Measurements from ENCODE around the gene SH2B3. TPM values are rescaled to one million over a fixed set of nuclear protein-coding genes. Genes with fewer than 3 reads are reported as not detected.
"Not testable (repeated sequence)": the region's sequence is repeated elsewhere in the genome, so short reads cannot be mapped to it uniquely, and the experiment has no call there.

The SH2B3 gene
- total RNA-seq, 2 experiments from 2014 or later = 48.7 to 52.7 TPM

- CTCF ChIA-PET = interaction anchor here (0.7 to 3.9 kb wide), 5 partner anchors 10 to 410 kb away, joined by 3 to 17 read pairs (median 6); no protein-coding TSS in a partner anchor
- H3K4me1 Mint-ChIP-seq (ENCODE audit: low read depth) = peaks cover 12% of the 10 kb centered on the region
- intact Hi-C loops (cut with micrococcal nuclease) = no loop called here
- no peaks in the 10 kb centered on the region for H3K9me3 Mint-ChIP-seq
- H3K27me3 Mint-ChIP-seq = no peaks in the 10 kb centered on the region
- ATAC-seq (peak; percentile 92), DNase-seq (peak; percentile 88)
- H3K4me3 Mint-ChIP-seq = peak within 1 kb of the TSS; percentile 73
- TF ChIP-seq CTCF (IDR thresholded peaks at IDR 0.05) = peak; percentile 21
- H3K36me3 Mint-ChIP-seq (ENCODE audit: low read depth) = no peaks in the 10 kb centered on the region
- POLR2A ChIA-PET = interaction anchor here (0.7 to 1.7 kb wide), 5 partner anchors 8 to 83 kb away, joined by 3 to 5 read pairs (median 4); no protein-coding TSS in a partner anchor
- no peak within 1 kb of the TSS for H3K27ac Mint-ChIP-seq
Measured at GRCh38 chr12:111368788-111369495, 36.8 kb upstream of the SH2B3 start, which contains the start of gene PHETA1. Gene PHETA1, minus strand, starts transcription at chr12:111369095. Its CDS starts 5,668 bp downstream, at chr12:111363427.

- intact Hi-C loops (cut with micrococcal nuclease) = no loop called here
- H3K4me1 Mint-ChIP-seq (ENCODE audit: low read depth) = peaks cover 12% of the 10 kb centered on the region
- no peaks in the 10 kb centered on the region for H3K27me3 Mint-ChIP-seq
- no peak for TF ChIP-seq CTCF (IDR thresholded peaks at IDR 0.05)
- no peaks in the 10 kb centered on the region for H3K9me3 Mint-ChIP-seq
- CTCF ChIA-PET = interaction anchor here (0.7 to 3.9 kb wide), 4 partner anchors 10 to 82 kb away, joined by 3 to 17 read pairs (median 6); no protein-coding TSS in a partner anchor
- ATAC-seq = no peak
- DNase-seq = no peak
- H3K4me3 Mint-ChIP-seq = peak overlapping the region; percentile 73
- H3K36me3 Mint-ChIP-seq (ENCODE audit: low read depth) = no peaks in the 10 kb centered on the region
- no peak overlapping the region for H3K27ac Mint-ChIP-seq
- POLR2A ChIA-PET = interaction anchor here (0.7 to 1.7 kb wide), 3 partner anchors 8 to 35 kb away, joined by 4 to 5 read pairs (median 5); no protein-coding TSS in a partner anchor
Measured at GRCh38 chr12:111369496-111370220, 36.1 kb upstream of the SH2B3 start.

- ATAC-seq; POLR2A ChIA-PET; H3K27ac Mint-ChIP-seq; DNase-seq; intact Hi-C loops (cut with micrococcal nuclease); H3K4me1 Mint-ChIP-seq (ENCODE audit: low read depth); H3K4me3 Mint-ChIP-seq; H3K9me3 Mint-ChIP-seq; H3K27me3 Mint-ChIP-seq; H3K36me3 Mint-ChIP-seq (ENCODE audit: low read depth): not testable (repeated sequence)
- CTCF ChIA-PET = interaction anchor here (1.8 kb wide), 1 partner anchor 23 kb away, joined by 10 read pairs; no protein-coding TSS in a partner anchor
Measured at GRCh38 chr12:111373231-111373630, 32.5 kb upstream of the SH2B3 start.

DNA sequence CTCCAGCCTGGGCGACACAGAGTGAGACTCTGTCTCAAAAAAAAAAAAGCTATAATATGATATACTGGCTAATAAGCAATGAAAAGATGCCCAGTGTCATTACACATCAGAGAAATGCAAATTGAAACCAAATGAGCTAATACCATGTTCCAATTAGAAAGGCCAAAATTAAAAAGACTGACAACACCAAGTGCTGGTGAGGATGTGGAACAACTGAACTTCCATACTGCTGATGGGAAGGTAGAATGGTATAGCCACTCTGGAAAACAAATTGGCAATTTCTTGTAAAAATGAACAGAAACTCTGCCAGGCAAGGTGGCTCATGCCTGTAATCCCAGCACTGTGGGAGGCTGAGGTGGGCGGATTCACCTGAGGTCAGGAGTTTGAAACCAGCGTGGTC lies 28.3 kb upstream of the SH2B3 start:
- Mint-ChIP-seq H3K27ac (no peak overlapping the region), H3K36me3 (ENCODE audit: low read depth) (no peaks in the 10 kb centered on the region), H3K4me1 (ENCODE audit: low read depth) (no peaks in the 10 kb centered on the region), H3K9me3 (peaks cover 3% of the 10 kb centered on the region), H3K4me3 (no peak overlapping the region), H3K27me3 (peaks cover 2% of the 10 kb centered on the region)
- ChIA-PET CTCF (interaction anchor here (1.3 kb wide), 1 partner anchor 19 kb away, joined by 7 read pairs; no protein-coding TSS in a partner anchor), POLR2A (no interaction called here)
- no peak for TF ChIP-seq CTCF (IDR thresholded peaks at IDR 0.05)
- DNase-seq (no peak), ATAC-seq (no peak)
- intact Hi-C loops (cut with micrococcal nuclease) = no loop called here

GRCh38 chr12:111379942-111380554 lies 25.7 kb upstream of the SH2B3 start:
- no peaks in the 10 kb centered on the region for H3K36me3 Mint-ChIP-seq (ENCODE audit: low read depth)
- no peak overlapping the region for H3K4me3 Mint-ChIP-seq
- intact Hi-C loops (cut with micrococcal nuclease) = no loop called here
- H3K9me3 Mint-ChIP-seq = peaks cover 3% of the 10 kb centered on the region
- H3K4me1 Mint-ChIP-seq (ENCODE audit: low read depth) = no peaks in the 10 kb centered on the region
- CTCF ChIA-PET = no interaction called here
- no peak for ATAC-seq
- TF ChIP-seq CTCF (IDR thresholded peaks at IDR 0.05) = no peak
- no peak overlapping the region for H3K27ac Mint-ChIP-seq
- H3K27me3 Mint-ChIP-seq = peaks cover 2% of the 10 kb centered on the region
- no peak for DNase-seq
- POLR2A ChIA-PET = no interaction called here

All from activated CD8-positive, alpha-beta T cell treated with anti-CD3 and anti-CD28 coated beads for 36 hours (primary cell).